NCI-H2171 treated with DMSO at 0.1 percent for 48 hours (cell line): ENCODE data around the gene KCNQ5.

Experiments
- DNase-seq: peaks from one replicate; lab custom pipeline; 2025; lab: John Stamatoyannopoulos, UW

KCNQ5 gene

DNA sequence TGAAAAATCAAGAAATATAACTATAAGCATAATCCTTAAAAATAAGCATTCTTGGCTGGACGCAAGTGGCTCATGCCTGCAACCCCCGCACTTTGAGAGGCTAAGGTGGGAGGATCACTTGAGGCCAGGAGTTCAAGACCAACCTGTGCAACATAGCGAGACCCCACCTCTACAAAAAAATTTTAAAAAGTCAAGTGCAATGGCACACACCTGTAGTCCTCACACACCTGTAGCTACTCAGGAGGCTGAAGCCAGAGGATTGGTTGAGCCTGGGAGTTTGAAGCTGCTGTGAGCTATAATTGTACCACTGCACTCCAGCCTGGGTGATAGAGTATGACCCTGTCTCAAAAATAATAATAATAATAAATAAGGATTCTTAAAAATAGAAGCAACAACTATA, 494.5 kb downstream of the KCNQ5 start:
- DNase-seq = no peak

DNA sequence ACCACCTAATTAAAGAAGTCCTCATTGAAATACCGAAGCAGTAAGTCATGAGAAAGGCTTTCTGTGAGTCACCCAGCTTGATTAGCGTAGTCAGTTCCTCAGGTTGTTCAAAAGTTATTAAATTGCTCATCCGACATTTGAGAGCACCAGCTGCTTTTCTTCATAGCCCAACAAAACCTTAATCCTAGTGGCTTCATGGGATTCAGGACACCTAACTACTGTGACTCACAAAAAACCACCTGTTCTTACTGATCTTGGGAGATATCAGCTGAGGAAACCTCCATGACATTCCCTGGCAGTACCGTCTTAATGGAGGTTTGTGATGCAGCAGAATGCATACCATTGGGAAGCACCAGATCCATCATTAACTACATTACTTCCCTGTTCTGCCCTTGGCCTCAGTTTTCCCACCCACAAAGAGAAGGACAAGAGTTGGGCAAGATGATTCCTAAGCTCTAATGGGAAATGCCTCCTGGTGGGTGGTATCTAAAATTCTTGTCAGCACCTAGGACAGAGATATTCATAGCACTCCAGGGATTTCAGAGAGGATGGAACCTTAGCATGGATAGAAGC, 499.6 kb downstream of the KCNQ5 start:
- DNase-seq = no peak

DNA sequence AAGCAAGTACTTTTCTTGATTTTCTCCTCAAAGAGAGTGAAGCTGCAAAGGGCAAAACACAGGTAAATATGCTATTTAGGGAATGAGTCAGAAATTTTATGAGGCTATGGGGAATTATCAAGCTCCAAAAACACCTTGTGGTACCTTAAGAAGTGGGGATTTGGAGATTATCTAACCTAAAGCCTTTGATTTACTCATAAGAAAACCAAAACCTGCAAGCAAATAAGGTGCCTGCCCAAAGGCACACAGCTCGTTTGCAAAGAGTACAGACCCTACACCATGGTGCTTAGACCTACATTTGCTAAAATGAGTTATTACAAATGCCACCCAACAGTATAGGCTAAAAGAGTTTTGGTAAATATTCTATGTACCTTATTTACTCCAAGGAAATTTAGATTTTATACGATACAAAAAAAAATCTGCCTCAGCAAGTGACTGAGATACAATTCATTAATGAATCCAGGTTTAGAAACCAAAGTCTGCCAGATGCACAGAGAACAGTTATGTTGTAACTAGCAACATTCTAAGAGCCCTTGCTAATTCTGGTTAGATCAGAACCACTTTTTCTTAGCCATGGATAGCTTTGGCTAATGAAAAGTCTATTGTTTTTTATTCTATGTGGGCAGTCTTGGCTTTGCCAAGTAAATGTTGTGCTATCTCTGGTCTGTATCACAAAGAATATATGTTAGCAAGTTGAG, 501.9 kb downstream of the KCNQ5 start:
- no peak for DNase-seq

DNA sequence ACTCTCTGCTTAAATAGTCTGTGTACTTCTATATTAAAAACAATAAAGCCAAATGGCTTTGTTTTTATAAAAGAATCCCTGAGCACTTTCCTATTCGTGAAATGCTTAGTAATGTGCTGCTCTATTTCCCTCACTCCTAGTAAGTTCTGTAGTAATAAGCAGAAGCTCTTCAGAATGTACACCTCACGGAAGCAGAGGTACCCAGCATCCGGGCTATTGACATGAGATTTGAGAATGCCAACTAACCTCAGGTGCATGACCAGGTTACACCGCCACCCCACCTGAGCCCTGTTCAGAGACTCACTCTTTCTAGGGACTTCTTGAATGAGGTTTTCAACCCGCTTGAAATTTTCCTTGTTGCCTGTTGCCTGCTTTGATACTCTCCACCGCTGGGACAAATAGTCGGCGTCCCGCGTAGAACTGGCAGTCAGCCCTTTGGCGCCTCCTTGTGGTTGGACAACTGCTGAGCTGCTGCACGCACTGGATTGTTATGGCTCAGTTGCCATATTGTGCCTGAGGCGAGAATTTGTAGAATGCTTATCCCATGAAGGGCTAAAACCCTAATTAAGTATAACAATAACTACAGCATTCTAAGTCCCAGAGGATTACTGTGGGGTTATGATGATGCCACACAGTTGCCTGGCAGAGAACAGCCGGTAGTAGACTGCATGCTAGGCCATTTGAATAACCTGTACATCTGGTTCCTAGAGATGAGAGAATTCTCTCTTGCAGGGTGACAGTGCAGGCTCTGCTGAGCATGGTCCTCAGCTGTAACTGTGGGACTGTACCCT, 508.0 kb downstream of the KCNQ5 start:
- peak; percentile 51 for DNase-seq

DNA sequence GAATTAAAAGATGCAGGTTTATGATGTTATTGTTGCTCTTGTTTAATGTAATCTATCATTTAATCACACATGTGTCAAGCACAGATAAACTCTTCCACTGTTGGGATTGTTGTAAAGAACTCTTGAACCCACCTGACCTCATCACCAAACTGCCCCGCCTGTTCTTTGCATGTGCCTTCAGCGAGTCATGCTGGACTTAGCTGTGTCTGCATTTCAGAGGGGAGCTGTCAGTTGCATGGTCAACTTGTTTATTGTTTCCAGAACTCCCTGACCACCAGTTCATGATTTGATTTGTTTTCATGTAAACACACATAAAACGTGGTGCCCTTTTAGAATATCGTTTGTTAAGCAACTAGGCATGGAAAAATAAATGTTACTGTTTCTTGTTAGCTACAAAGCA, 509.8 kb downstream of the KCNQ5 start:
- DNase-seq = no peak

DNA sequence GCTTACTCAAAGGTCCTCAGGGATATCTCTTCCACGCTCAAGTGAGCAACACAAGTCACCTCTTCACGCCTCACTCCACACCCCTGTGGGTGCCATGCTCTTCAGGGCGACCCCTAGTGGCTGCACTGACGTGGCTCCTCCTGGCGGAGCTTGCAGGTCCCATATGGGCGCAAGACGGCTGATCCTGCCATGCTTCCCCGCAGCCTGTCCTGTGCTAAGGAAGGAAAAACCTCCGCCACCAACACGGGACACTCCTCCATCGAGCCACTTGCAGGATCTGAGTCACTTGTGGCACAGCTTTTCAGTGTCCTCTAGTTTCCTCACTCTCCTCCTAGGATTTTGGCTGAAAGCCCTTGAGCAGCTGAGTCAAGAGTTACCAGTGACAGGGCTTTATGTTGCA, 512.7 kb downstream of the KCNQ5 start:
- DNase-seq = peak; percentile 58

DNA sequence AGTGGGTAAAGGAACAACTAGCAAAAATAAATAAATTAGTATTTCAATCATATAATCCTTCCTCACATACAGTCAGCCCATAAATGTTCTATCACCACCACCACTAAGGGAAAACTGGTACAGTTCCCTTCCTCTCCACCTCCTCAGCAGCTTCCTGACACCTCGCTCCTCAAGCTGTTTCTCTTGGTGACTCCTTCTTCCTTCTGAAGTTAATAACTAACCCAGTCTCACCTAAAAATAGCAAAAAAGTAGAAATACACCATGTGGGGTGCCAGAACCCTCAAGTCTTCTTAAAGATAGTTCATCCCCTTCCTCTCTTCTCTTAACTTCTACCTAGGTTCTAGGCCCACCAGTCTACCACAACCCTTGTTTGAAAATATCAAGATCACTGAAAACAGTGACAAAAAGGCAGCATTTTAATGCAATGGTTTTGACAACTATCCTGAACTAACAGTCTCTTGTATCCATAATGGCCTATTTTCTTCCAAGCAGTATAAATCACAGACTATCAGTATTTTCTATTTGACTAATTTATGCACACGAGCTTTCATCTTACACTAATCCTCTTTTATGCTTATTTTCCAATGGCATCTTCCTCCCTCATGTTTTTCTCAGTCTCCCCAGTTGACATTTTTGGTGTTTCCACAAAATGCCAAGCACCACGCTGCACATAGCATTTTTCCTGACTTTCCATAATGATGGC, 518.0 kb downstream of the KCNQ5 start:
- DNase-seq = no peak

DNA sequence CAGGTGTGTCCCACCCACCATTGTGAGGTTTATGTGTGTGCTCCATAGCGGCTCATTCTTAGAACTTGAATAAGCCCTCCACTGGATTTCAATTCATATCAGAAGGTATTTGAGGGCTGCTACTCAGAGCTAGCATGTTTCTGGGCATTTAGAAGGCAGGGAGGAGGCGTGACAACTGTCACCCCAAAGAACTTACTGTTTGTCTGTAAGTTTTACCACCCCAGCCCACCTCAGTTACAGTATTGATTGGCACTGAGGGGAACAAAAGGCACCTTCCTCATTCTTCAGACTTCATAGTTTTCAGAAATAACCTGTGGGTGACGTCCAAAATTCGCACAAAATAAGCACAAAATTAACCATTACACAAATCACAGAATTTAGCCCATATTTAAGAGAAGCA, 521.7 kb downstream of the KCNQ5 start:
- DNase-seq = no peak

DNA sequence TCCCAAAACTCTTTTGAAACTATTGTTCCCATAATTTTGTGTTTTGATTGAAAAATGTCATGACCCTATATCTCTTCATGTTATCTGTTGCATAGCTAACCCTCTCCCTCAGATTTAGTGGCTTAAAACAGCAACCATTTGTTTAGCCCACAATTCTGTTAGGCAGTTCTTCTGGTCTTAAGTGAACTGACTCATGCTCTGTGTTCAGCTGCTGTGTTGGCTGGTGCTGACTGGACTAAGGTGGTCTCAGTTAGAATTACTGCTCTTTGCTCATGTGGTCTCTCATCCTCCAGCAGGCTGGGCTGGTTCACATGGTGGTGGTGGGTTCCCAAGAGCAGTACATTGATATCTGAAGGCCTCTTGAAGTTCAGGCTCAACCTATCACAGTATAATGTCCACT, 522.7 kb downstream of the KCNQ5 start:
- no peak for DNase-seq

DNA sequence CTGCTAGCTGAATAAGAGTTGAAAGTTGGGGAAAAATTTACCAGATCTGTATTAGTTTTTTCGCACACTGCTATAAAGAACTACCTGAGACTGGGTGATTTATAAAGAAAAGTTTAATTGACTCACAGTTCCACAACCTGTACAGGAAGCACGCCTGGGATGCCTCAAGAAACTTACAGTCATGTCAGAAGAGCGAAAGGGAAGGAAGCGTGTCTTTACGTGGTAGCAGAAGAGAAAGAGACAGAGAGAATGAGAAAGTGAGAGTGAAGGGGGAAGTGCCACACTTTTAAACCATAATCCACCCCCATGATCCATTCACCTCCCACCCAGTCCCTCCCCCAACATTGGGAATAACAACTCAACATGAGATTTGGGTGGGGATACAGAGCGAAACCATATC, 523.8 kb downstream of the KCNQ5 start:
- DNase-seq = no peak

DNA sequence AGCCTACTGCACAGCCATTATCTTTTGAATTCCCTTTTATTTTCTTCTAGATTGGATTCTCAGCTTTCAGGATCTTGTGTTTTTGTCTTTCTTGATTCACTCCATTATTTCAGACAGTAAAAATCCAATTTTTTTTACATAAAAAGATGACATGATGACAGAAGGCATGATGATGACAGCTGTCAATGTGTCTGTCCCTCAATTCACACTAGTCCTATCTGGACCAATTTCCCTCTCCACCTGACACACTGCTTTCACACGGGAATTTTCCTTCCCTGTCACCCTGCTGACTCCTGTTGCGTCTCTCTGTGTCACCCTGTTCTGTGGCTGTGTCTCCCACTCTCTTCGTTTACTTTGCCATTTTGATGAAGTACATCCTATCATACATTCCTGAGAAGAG, 529.9 kb downstream of the KCNQ5 start:
- no peak for DNase-seq

DNA sequence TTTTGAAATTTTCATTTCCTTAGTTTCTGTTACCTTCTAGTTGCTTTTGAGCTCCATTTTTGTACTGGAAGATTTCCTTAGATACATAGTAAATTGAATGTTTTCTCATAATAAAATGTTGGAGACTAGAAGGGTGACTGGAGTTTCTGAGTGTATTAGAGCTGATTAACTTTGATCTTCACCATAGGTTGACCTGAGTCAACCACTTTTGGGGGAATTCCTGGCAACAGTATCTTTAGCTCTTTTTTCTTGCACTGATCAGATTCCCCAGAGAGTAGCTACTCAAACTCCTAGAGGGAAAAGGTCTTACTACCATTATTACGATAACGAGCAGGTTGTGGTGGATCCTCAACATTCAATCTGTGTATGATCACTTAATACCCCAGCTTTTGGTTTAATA, 530.7 kb downstream of the KCNQ5 start:
- no peak for DNase-seq

DNA sequence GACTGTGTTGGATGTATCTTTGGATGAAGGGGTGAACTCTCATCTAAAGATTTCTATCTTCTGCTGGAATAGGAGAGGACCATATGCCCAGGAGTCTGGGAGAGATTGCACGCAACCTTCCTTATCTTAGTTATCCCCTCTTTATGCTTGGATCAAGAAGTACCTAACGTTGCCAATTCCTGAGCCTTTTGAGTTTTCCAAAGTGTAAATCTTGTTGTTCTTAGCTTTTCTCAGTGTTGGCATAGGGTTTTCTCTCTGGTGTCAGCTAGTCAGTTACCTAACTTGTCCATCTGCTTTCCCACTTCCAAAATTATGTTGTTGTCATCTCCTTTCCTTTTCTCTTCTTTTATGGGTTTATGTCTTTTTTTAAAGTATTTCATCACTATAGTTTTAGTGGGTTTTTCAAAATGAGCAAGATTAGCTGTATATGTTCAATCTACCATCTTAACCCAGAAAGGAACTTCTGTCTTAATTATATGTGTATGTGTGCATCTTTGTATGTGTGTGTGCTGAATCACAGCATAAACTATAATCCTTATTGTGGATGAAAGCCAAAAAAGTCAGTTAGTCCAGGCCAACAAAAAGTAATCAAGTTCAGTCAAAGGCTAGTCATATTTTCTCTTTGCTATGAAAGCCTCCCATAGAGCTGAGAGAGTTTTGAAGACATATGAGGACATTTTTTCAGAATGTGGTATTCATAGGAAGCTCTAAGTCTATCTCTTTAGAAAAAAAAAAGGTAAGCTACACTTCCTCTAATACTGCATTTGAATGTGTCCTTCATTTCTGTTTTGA, 531.3 kb downstream of the KCNQ5 start:
- no peak for DNase-seq

DNA sequence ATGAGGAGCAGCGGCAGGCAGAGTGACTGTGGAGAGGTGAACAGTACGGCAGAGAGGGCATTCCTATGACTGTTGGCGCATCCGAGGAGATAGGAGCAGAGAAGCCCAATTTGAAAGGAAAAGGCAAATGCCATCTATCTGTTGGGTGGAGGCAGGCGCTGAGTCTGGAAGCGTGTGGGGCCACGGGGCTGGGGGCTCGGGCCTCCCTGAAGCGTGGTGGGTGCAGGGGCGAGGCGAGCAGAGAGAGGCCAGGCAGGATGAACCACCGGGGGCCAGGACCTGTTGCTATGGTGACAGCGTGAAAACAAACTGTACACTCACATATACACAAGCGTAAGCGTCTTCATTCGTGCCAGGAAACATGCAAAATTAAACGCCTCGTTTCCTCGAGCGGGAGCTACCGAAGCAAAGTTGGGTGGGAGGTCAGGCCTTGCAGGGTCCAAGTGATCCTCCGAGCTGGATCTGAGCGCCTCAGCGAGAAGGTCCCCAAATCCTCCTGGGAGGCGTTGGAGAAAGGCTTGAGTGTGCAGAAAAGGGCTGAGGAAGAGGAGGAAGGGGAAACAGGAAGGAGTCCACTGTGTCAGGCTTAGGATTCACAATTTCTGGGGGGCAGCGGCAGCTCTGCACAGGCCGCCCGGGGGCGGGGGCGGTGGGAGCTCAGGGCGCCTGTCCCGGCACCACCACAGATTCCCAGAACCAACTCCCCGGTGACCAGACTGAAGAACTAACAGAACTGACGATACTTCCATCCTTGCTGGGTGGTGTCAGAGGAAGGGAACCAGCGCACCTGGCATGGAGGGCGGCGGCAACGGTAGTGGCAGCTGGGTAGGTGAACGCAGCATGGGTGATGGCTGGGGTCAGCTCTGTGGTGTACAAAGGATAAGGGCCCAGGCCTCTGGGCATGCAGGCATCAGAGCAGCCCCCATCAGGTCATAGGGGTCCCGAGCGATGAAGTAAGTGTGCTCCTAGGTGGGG, 535.2 kb downstream of the KCNQ5 start:
- DNase-seq = no peak

DNA sequence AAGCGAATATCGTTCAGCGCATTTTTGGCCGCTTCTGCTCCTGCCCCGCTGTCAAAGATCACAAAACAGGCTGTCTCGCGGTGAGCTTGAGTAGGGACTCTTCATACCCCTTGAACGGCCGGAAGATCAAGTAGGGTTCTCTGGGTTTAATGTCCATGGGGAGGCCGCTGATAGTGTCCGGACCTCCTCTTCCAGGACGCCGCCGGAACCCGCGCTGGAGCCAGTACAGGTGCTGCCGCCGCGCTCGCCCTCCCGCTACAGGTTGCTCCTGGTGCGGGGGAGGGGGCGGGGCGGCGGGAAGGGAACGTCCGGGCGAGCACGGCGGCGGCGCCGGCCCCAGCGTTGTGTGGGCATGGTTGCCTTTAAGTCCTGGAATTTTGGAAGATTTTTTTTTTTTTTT, 536.0 kb downstream of the KCNQ5 start:
- DNase-seq = no peak

DNA sequence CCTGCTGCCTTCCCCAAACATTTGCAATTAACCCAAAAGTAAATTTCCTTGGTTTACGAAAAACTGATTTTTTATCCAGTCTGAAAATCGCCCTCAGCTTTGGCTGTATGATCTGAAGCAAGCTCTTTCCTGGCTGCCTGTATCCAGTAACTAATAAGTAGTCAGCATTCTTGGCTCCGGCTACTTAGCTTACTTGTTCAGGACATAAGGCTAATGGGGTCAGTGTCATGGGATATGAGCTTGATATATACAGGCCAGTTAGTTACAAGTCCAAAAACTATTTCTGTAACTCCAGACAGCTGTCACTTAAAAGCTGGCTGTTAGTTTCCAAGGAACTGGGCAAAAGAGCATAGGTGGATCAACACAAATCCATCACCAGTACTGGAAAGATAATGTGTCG, 547.2 kb downstream of the KCNQ5 start:
- no peak for DNase-seq

DNA sequence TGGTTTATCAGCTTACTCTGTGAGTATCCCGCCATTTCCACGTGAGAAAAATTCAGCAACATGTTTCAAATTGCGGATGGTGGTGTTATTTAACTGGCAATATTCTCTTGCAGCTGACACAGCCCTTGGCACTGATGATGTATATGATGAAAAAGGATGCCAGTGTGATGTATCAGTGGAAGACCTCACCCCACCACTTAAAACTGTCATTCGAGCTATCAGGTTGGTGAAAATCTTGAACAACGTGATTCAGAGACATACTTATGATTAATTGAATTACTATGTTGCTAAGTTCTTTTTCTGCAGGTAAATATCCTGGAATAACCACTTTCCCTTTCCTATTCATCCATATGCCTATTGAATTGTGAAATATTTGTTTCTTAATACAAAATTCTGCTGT, 547.8 kb downstream of the KCNQ5 start:
- DNase-seq = no peak

DNA sequence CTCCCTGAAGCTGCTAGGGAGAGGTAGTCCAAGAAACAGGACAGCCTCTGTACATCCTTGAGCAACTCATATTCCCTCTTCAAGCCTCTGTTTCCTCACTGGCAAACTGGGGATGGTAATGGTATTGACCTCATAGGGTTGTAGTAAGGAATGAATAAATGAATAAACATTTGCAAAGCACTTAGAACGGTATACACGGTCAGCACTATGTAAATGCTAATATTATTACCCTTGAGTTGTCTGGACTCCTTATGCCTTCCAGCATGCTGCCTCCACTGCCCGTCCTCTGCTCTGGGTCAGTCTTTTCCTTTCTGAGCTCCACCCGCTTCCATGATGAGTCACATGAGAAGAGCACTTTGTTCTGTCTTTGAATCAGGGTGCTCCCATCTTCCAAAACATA, 552.8 kb downstream of the KCNQ5 start:
- no peak for DNase-seq

DNA sequence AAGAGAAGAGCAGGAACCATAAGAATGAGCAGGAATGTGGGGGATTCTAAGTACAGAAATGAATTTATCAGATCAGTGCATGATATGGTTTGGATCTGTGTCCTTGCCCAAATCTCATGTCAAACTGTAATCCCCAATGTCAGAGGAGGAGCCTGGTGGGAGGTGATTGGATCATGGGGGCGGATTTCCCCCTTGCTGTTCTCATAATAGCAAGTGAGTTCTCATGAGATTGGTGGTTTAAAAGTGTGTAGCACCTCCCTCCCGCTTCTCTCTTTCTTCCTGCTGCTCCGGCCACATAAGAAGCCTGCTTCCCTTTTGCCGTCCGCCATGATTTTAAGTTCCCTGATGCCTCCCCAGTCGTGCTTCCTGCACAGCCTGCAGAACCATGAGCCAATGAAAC, 554.2 kb downstream of the KCNQ5 start:
- DNase-seq = no peak

DNA sequence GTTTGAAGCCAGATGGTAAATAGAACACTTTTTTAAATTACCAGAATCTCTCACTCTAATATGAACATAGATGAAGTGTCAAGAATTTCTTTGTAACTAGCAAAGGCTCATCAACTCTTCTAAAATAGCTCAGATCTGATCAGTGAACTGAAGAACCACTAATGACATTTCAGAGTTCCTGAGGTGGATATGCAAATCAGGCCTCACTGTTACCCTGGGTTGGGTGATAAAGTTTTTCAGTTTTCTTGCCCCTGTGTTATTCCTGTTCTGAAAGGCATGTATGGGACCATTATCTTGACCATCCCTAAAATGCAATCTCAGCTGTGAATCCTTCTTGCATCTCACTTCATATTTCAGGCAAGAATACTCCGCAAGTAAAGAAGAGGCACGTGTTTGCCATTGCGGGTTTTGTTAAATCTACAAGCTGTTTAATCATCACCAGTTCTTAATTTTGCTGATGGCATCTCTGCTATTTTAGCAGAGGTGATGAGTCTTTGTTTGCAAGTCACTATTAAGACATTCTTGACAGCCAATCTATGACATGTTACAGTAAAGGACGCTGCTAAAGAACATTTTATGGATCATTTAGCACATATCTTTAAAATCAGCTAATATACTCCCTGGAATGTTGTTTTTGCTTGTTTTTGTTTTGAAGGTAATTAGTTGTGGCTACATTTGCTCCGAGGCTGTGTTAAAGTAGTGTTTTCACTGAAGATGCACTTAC, 555.5 kb downstream of the KCNQ5 start:
- no peak for DNase-seq
